Measurements from ENCODE around the gene TMIE. TPM values are rescaled to one million over a fixed set of nuclear protein-coding genes. Genes with fewer than 3 reads are reported as not detected.

The TMIE gene
- total RNA-seq, 1 experiment from 2014 or later = 6.5 TPM

- Histone ChIP-seq H3K27me3 (ENCODE audit: insufficient read depth, low read depth) (no peaks in the 10 kb centered on the region), H4K20me1 (ENCODE audit: insufficient read depth) (no peaks in the 10 kb centered on the region), H3K27ac (no peak overlapping the region), H2AFZ (no peak overlapping the region), H3F3A (ENCODE audit: insufficient read depth, low read depth) (peaks cover 17% of the 10 kb centered on the region; the same call in 1 of the 2 replicates), H3K4me2 (no peak overlapping the region), H3K36me3 (ENCODE audit: low read depth) (no peaks in the 10 kb centered on the region), H3K9me3 (ENCODE audit: insufficient read depth, low read depth) (no peaks in the 10 kb centered on the region), H3K4me3 (no peak overlapping the region), H3K9me2 (ENCODE audit: insufficient read depth) (no peaks in the 10 kb centered on the region), H3K79me2 (ENCODE audit: low read depth) (peaks cover 10% of the 10 kb centered on the region; the same call in 1 of the 2 replicates), H3K4me1 (replicated peaks; ENCODE audit: insufficient read depth) (peaks cover 22% of the 10 kb centered on the region)
- TF ChIP-seq CTCF (conservative IDR thresholded peaks at IDR 0.05) = no peak
- ChIA-PET POLR2A (ENCODE audit: unreplicated experiment) (interaction anchor here (0.6 kb wide), 1 partner anchor 627 kb away, joined by 3 read pairs; no protein-coding TSS in a partner anchor), CTCF (interaction anchor here (0.5 to 1.1 kb wide), 2 partner anchors 26 to 597 kb away, joined by 3 read pairs; no protein-coding TSS in a partner anchor)
- BruUV-seq (replicated peaks) = no TSS peak
- no peak for DNase-seq
- intact Hi-C loops (cut with micrococcal nuclease; ENCODE audit: unreplicated experiment) = loop anchor here (10.0 kb wide), 2 partner anchors 211 to 819 kb away; partner anchors contain the start of gene ELP6
Measured at GRCh38 chr3:46695962-46696894, 5.0 kb upstream of the TMIE start.

- Histone ChIP-seq H3K9me2 (ENCODE audit: insufficient read depth) (no peaks in the 10 kb centered on the region), H3F3A (ENCODE audit: insufficient read depth, low read depth) (peaks cover 5% of the 10 kb centered on the region; the same call in 1 of the 2 replicates), H3K36me3 (ENCODE audit: low read depth) (no peaks in the 10 kb centered on the region), H3K4me2 (no peak overlapping the region), H2AFZ (no peak overlapping the region), H3K27me3 (ENCODE audit: insufficient read depth, low read depth) (no peaks in the 10 kb centered on the region), H3K4me1 (replicated peaks; ENCODE audit: insufficient read depth) (peaks cover 10% of the 10 kb centered on the region; the same call in 1 of the 2 replicates), H3K4me3 (no peak overlapping the region), H3K27ac (no peak overlapping the region), H3K9me3 (ENCODE audit: insufficient read depth, low read depth) (no peaks in the 10 kb centered on the region), H4K20me1 (ENCODE audit: insufficient read depth) (no peaks in the 10 kb centered on the region), H3K79me2 (ENCODE audit: low read depth) (no peaks in the 10 kb centered on the region)
- ChIA-PET POLR2A (ENCODE audit: unreplicated experiment) (no interaction called here), CTCF (interaction anchor here (1.2 kb wide), 1 partner anchor 209 kb away, joined by 3 read pairs; no protein-coding TSS in a partner anchor)
- intact Hi-C loops (cut with micrococcal nuclease; ENCODE audit: unreplicated experiment) = loop anchor here (10.0 kb wide), 2 partner anchors 215 to 815 kb away; partner anchors contain the start of gene ELP6
- no TSS peak for BruUV-seq (replicated peaks)
- DNase-seq = peak; percentile 52
- no peak for TF ChIP-seq EZH2 (IDR thresholded peaks at IDR 0.05; ENCODE audit: low read depth)
- no peak for TF ChIP-seq CTCF (conservative IDR thresholded peaks at IDR 0.05)
Measured at GRCh38 chr3:46699676-46700523, 1.3 kb upstream of the TMIE start.

- H3K36me3 ChIP-seq (ENCODE audit: low read depth) = no peaks in the 10 kb centered on the region
- no peak for TF ChIP-seq EZH2 (IDR thresholded peaks at IDR 0.05; ENCODE audit: low read depth)
- TF ChIP-seq CTCF (conservative IDR thresholded peaks at IDR 0.05) = no peak
- no peak overlapping the region for H3K27ac ChIP-seq
- H3K4me3 ChIP-seq = no peak overlapping the region
- no peaks in the 10 kb centered on the region for H4K20me1 ChIP-seq (ENCODE audit: insufficient read depth)
- intact Hi-C loops (cut with micrococcal nuclease; ENCODE audit: unreplicated experiment) = no loop called here
- POLR2A ChIA-PET (ENCODE audit: unreplicated experiment) = no interaction called here
- CTCF ChIA-PET = no interaction called here
- H3F3A ChIP-seq (ENCODE audit: insufficient read depth, low read depth) = peaks cover 4% of the 10 kb centered on the region; the same call in 1 of the 2 replicates
- no peaks in the 10 kb centered on the region for H3K27me3 ChIP-seq (ENCODE audit: insufficient read depth, low read depth)
- H3K4me2 ChIP-seq = no peak overlapping the region
- H2AFZ ChIP-seq = no peak overlapping the region
- no peaks in the 10 kb centered on the region for H3K9me3 ChIP-seq (ENCODE audit: insufficient read depth, low read depth)
- peaks cover 14% of the 10 kb centered on the region for H3K4me1 ChIP-seq (replicated peaks; ENCODE audit: insufficient read depth)
- H3K9me2 ChIP-seq (ENCODE audit: insufficient read depth) = no peaks in the 10 kb centered on the region
- BruUV-seq (replicated peaks) = no TSS peak
- no peaks in the 10 kb centered on the region for H3K79me2 ChIP-seq (ENCODE audit: low read depth)
- DNase-seq = no peak
Measured at GRCh38 chr3:46700772-46701171, 420 bp upstream of the TMIE start.

Data from PC-9 (cell line).